C4-2B (cell line): ENCODE results near the gene ALDH18A1.

Experiments used
- ZFX ChIP-seq: fragments of 450-650 bp; IDR thresholded peaks from 2 replicates; pipeline ENCODE4 v1.6.1; 2017
- TF ChIP-seq, protein P1 (sequence below): fragments of 450-650 bp; conservative IDR thresholded peaks from 2 replicates; pipeline ENCODE4 v1.5.1; 2017; ENCODE audit warnings: mild to moderate bottlenecking

DNA sequence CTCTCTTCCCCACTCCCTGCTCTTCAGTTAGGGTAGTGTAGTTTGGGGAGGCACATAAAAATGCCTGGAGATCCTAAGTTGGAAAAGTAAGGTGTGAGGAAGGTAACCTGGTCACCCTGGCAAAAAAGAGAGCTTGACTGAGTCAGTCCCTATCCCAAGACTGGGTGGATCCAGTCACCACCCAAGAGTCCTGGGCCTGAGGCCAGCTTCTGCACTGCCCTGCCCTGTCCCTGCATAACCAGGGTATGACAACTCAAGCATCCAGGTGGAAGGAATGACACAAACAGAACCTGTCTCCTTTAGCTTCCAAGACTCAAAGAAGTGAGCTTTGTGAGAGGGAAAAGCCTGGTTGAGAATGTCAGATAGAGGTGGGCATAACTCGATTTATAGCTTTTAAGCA is 68.5 kb downstream of the ALDH18A1 start:
- TF ChIP-seq, protein P1, sequence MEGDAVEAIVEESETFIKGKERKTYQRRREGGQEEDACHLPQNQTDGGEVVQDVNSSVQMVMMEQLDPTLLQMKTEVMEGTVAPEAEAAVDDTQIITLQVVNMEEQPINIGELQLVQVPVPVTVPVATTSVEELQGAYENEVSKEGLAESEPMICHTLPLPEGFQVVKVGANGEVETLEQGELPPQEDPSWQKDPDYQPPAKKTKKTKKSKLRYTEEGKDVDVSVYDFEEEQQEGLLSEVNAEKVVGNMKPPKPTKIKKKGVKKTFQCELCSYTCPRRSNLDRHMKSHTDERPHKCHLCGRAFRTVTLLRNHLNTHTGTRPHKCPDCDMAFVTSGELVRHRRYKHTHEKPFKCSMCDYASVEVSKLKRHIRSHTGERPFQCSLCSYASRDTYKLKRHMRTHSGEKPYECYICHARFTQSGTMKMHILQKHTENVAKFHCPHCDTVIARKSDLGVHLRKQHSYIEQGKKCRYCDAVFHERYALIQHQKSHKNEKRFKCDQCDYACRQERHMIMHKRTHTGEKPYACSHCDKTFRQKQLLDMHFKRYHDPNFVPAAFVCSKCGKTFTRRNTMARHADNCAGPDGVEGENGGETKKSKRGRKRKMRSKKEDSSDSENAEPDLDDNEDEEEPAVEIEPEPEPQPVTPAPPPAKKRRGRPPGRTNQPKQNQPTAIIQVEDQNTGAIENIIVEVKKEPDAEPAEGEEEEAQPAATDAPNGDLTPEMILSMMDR = no peak
- TF ChIP-seq ZFX = no peak
